Endothelial cell of umbilical vein (primary cell): ENCODE measurements around the gene CHIC2.

Experiments
- CTCF ChIP-seq, 2 donors: IDR thresholded peaks; 1 replicate in 1 of 2; 2 replicates in 1 of 2; pipeline ENCODE4 v1.5.1; 2011; ENCODE audit warnings: low read length in 2 of 2, mild to moderate bottlenecking in 2 of 2, moderate library complexity in 2 of 2, control low read depth in 1 of 2, inconsistent platforms in 1 of 2, low read depth in 1 of 2; ENCODE audit not compliant: insufficient read depth in 1 of 2; ENCODE audit errors: extremely low read depth in 1 of 2
- EZH2 ChIP-seq: IDR thresholded peaks from 2 replicates; pipeline ENCODE4 v1.6.1; 2012; ENCODE audit warnings: borderline replicate concordance, low read depth, mild to moderate bottlenecking, moderate library complexity, low read length, inconsistent platforms; ENCODE audit not compliant: severe bottlenecking
- MYC ChIP-seq: IDR thresholded peaks from one replicate; pipeline ENCODE4 v1.6.1; 2011; ENCODE audit warnings: mild to moderate bottlenecking, low read depth, low read length
- POLR2A ChIP-seq: IDR thresholded peaks from 2 replicates; pipeline ENCODE4 v1.6.1; 2012; ENCODE audit warnings: low read depth, mild to moderate bottlenecking, control low read depth, low read length

- no peak for TF ChIP-seq POLR2A
- TF ChIP-seq CTCF (IDR thresholded peaks at IDR 0.05; ENCODE audit: extremely low read depth in 1 of 2, insufficient read depth in 1 of 2, low read depth in 1 of 2, low read length in 2 of 2) = no peak
- no peak for TF ChIP-seq EZH2
- no peak for TF ChIP-seq MYC
These were observed 36.3 kb upstream of the CHIC2 start for GRCh38 chr4:54100595-54101189.
